UCSD-AML1 (cell line): ENCODE data around the gene PRDM5.

ENCODE experiments used
- DNase-seq: peaks from one replicate; lab custom pipeline; 2025; ENCODE audit not compliant: unreplicated experiment; lab: John Stamatoyannopoulos, UW

PRDM5 gene

GRCh38 chr4:120857312-120857711 lies 65.2 kb downstream of the PRDM5 start:
- no peak for DNase-seq

- no peak for DNase-seq
Observed at GRCh38 chr4:120856294-120856693, 66.2 kb downstream of the PRDM5 start.

- no peak for DNase-seq
Observed at GRCh38 chr4:120855307-120856001, 67.1 kb downstream of the PRDM5 start.

GRCh38 chr4:120853161-120853935 lies 69.2 kb downstream of the PRDM5 start:
- no peak for DNase-seq

GRCh38 chr4:120850018-120850599 lies 72.4 kb downstream of the PRDM5 start:
- no peak for DNase-seq

- DNase-seq, result no peak
Observed at GRCh38 chr4:120847019-120847582, 75.4 kb downstream of the PRDM5 start.

GRCh38 chr4:120844528-120844921 lies 78.0 kb downstream of the PRDM5 start:
- no peak for DNase-seq

- DNase-seq, result peak; percentile 11
Observed at GRCh38 chr4:120843849-120844527, 78.5 kb downstream of the PRDM5 start.

- DNase-seq, result no peak
Observed at GRCh38 chr4:120842031-120842430, 80.5 kb downstream of the PRDM5 start.

GRCh38 chr4:120841580-120841979 lies 80.9 kb downstream of the PRDM5 start:
- DNase-seq, result no peak

- no peak for DNase-seq
Observed at GRCh38 chr4:120839974-120840751, 82.4 kb downstream of the PRDM5 start.

GRCh38 chr4:120839334-120839973 lies 83.1 kb downstream of the PRDM5 start:
- no peak for DNase-seq

- no peak for DNase-seq
Observed at GRCh38 chr4:120838784-120839183, 83.7 kb downstream of the PRDM5 start.

- no peak for DNase-seq
Observed at GRCh38 chr4:120837656-120838055, 84.9 kb downstream of the PRDM5 start.

GRCh38 chr4:120835342-120835741 lies 87.2 kb downstream of the PRDM5 start:
- DNase-seq, result no peak

- no peak for DNase-seq
Observed at GRCh38 chr4:120830204-120830603, 92.3 kb downstream of the PRDM5 start.

GRCh38 chr4:120829113-120829831 lies 93.3 kb downstream of the PRDM5 start:
- no peak for DNase-seq

- DNase-seq, result no peak
Observed at GRCh38 chr4:120826853-120827252, 95.7 kb downstream of the PRDM5 start.

GRCh38 chr4:120826449-120826848 lies 96.1 kb downstream of the PRDM5 start:
- no peak for DNase-seq
